ENCODE data around the gene SETD2.

- no peak for TF ChIP-seq RAD21 (IDR thresholded peaks at IDR 0.05)
- TF ChIP-seq CTCF (IDR thresholded peaks at IDR 0.05; ENCODE audit: low read depth, low read length, missing input control), result no peak
- TF ChIP-seq JUND (IDR thresholded peaks at IDR 0.05), result no peak
- no peak for TF ChIP-seq YY1 (IDR thresholded peaks at IDR 0.05)
- TF ChIP-seq ZBTB33 (IDR thresholded peaks at IDR 0.05), result no peak
- TF ChIP-seq REST (IDR thresholded peaks at IDR 0.05), result no peak
- TF ChIP-seq MAX (IDR thresholded peaks at IDR 0.05), result no peak
- TF ChIP-seq RXRA (IDR thresholded peaks at IDR 0.05), result no peak
- TF ChIP-seq TAF1 (conservative IDR thresholded peaks at IDR 0.05), result no peak
- no peak for TF ChIP-seq SP1 (IDR thresholded peaks at IDR 0.05)
- no peak for TF ChIP-seq EGR1 (IDR thresholded peaks at IDR 0.05; ENCODE audit: low read depth in 2 of 2)
- TF ChIP-seq FOXA1 (IDR thresholded peaks at IDR 0.05), result no peak
Observed at GRCh38 chr3:47005212-47006144, 158.4 kb downstream of the SETD2 start.
